GM19467 (cell line): Measurements from ENCODE around the gene KIF16B.

Experiments used
- ATAC-seq: cut with Tn5 transposase; IDR thresholded peaks from one replicate; pipeline ENCODE4 v1.9.1; 2021; ENCODE audit warnings: mild to moderate bottlenecking, moderate library complexity; ENCODE audit not compliant: unreplicated experiment

KIF16B gene

GRCh38 chr20:16560216-16560615 lies 13.0 kb downstream of the KIF16B start:
- ATAC-seq, result no peak

- ATAC-seq, result no peak
Measured at GRCh38 chr20:16556301-16556700, 16.9 kb downstream of the KIF16B start.

- ATAC-seq, result no peak
Measured at GRCh38 chr20:16555754-16556153, 17.5 kb downstream of the KIF16B start.

GRCh38 chr20:16554766-16555543 lies 18.3 kb downstream of the KIF16B start:
- ATAC-seq, result no peak

- ATAC-seq, result no peak
Measured at GRCh38 chr20:16553684-16554083, 19.6 kb downstream of the KIF16B start.

GRCh38 chr20:16553101-16553500 lies 20.1 kb downstream of the KIF16B start:
- ATAC-seq, result no peak

- ATAC-seq, result no peak
Measured at GRCh38 chr20:16552015-16552414, 21.2 kb downstream of the KIF16B start.

GRCh38 chr20:16551607-16552006 lies 21.6 kb downstream of the KIF16B start:
- ATAC-seq, result no peak

- ATAC-seq, result no peak
Measured at GRCh38 chr20:16548068-16548672, 25.1 kb downstream of the KIF16B start.

GRCh38 chr20:16544949-16545348 lies 28.3 kb downstream of the KIF16B start:
- no peak for ATAC-seq

GRCh38 chr20:16542477-16542876 lies 30.8 kb downstream of the KIF16B start:
- no peak for ATAC-seq

GRCh38 chr20:16541878-16542277 lies 31.4 kb downstream of the KIF16B start:
- no peak for ATAC-seq

GRCh38 chr20:16541226-16541625 lies 32.0 kb downstream of the KIF16B start:
- ATAC-seq, result no peak

GRCh38 chr20:16539280-16540021 lies 33.8 kb downstream of the KIF16B start:
- no peak for ATAC-seq

- ATAC-seq, result no peak
Measured at GRCh38 chr20:16538779-16539178, 34.5 kb downstream of the KIF16B start.

- ATAC-seq, result no peak
Measured at GRCh38 chr20:16537918-16538317, 35.3 kb downstream of the KIF16B start.

- no peak for ATAC-seq
Measured at GRCh38 chr20:16537025-16537665, 36.1 kb downstream of the KIF16B start.

- ATAC-seq, result no peak
Measured at GRCh38 chr20:16535277-16535676, 38.0 kb downstream of the KIF16B start.

- ATAC-seq, result no peak
Measured at GRCh38 chr20:16533502-16533901, 39.7 kb downstream of the KIF16B start.

GRCh38 chr20:16531485-16531884 lies 41.8 kb downstream of the KIF16B start:
- ATAC-seq, result no peak

GRCh38 chr20:16530201-16530681 lies 43.0 kb downstream of the KIF16B start:
- no peak for ATAC-seq
